GM12891 (cell line): ENCODE data around the gene C10orf90.

Source experiments
- DNase-seq: peaks from one replicate; pipeline ENCODE4 v3.0.0; 2011; ENCODE audit warnings: low spot score; ENCODE audit not compliant: insufficient read length
- FAIRE-seq: peaks from 2 replicates; lab custom pipeline; 2011; peaks lifted over from hg19 to GRCh38; lab: Jason Lieb, UNC
- PAX5 ChIP-seq: IDR thresholded peaks from 2 replicates; pipeline ENCODE4 v1.6.1; 2011; ENCODE audit warnings: low read length, moderate library complexity, mild to moderate bottlenecking; ENCODE audit not compliant: insufficient read depth, severe bottlenecking
- POLR2A ChIP-seq: IDR thresholded peaks from 2 replicates; pipeline ENCODE4 v1.6.1; 2011; ENCODE audit warnings: low read depth, low read length, control low read depth
- POLR2AphosphoS5 ChIP-seq: IDR thresholded peaks from 2 replicates; pipeline ENCODE4 v1.6.1; 2011; ENCODE audit warnings: low read depth, low read length, control low read depth
- POU2F2 ChIP-seq: IDR thresholded peaks from 2 replicates; pipeline ENCODE4 v1.6.1; 2011; ENCODE audit warnings: low read depth, mild to moderate bottlenecking, control low read depth, low read length, moderate library complexity
- SPI1 ChIP-seq: IDR thresholded peaks from 2 replicates; pipeline ENCODE4 v1.6.1; 2011; ENCODE audit warnings: low read depth, low read length, control low read depth
- TAF1 ChIP-seq: IDR thresholded peaks from 2 replicates; pipeline ENCODE4 v1.6.1; 2011; ENCODE audit warnings: low read depth, low read length, control low read depth

Gene C10orf90

DNA sequence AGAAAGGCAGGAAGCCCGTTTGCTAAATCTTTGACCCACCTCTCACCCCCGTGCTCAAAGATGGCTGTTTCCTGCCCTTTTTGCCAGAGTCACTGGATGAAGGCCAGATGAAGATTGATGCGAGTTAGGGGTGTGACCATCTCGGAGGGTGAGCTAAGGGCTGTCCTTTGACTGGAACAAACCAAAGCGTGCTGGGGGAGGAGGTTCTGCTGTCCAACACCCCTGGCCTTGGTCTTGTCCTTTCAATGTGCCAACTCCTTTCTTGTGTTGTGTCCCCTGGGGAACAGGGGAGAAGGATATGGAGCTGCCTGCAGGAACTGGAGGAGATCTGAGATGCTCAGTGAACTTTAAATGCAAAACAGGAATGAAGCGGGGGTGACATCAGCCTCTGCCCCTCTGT lies 191.9 kb downstream of the C10orf90 start:
- DNase-seq (no peak), FAIRE-seq (no peak)
- TF ChIP-seq SPI1 (no peak), TAF1 (no peak), POU2F2 (no peak), POLR2A (no peak), POLR2AphosphoS5 (no peak), PAX5 (no peak)

DNA sequence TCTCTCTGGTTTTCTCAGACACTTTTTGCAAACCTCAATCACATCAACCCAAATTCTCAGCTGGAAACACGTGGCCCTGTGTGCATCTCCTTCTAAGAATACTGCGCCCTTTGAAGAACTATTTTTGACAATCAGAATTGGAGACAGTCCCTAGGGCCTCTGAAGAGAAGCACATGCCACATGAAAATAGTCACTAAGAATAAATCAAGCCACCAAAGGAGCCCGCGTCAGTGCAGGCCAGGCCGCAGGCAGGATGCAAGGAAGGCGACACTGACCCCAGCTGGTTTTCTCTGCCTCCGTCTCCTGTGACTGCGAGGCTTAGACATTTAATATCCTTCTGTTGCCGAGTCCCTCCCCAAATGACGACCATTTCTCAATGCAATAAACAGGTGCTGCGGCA lies 194.2 kb downstream of the C10orf90 start:
- FAIRE-seq (no peak), DNase-seq (no peak)
- TF ChIP-seq POU2F2, result no peak
- TF ChIP-seq POLR2A, result no peak
- no peak for TF ChIP-seq PAX5
- no peak for TF ChIP-seq POLR2AphosphoS5
- no peak for TF ChIP-seq SPI1
- TF ChIP-seq TAF1, result no peak

DNA sequence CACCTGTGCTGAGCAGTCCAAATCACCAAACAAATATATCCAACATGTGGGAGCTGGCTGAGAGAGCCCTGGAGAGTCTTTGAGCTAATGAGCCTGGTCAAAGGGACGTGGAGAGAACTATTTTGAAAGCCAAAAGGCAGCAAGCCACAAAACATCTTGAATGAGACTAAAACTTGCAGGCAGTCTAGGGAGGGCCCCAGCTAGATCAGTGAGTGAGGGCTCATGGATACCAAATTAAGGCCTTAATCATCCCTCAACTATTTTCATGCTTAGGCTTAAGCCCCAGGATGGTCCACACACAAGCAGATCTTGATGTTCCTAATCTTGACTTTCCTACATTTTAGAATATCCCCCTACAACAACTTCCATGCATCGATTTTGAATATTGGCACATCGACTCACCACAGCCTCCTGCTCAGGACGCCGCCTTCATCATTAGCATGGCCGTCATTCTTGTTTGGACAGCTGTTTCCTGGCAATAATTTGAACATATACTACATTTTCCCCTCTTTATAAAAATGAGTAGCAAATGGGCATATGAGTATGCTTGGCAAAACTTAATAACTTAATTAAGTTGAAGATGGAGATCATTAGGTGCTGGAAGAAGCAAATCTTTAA lies 195.3 kb downstream of the C10orf90 start:
- no peak for DNase-seq
- FAIRE-seq, result no peak
- no peak for TF ChIP-seq POU2F2
- no peak for TF ChIP-seq PAX5

DNA sequence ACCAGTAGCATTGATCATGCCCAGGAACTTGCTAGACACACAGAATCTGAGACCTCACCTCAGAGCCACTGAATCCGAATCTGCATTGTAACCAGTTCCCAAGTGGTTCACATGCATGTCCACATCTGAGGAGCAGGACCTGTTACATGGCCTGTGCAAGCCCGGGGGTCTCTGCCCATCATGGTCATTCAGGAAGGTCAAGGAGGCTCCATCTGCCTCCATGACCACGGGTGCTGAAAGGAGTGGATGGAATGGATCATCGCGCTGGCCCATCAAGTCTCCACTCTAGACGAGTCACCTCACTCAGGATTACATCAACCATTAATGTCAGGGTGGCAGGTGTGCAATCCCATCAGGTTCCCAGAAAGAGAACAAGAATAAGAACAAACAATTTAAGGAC lies 196.5 kb downstream of the C10orf90 start:
- FAIRE-seq, result no peak
- TF ChIP-seq POLR2A (no peak), SPI1 (no peak), POU2F2 (no peak), PAX5 (no peak), TAF1 (no peak), POLR2AphosphoS5 (no peak)
- no peak for DNase-seq

DNA sequence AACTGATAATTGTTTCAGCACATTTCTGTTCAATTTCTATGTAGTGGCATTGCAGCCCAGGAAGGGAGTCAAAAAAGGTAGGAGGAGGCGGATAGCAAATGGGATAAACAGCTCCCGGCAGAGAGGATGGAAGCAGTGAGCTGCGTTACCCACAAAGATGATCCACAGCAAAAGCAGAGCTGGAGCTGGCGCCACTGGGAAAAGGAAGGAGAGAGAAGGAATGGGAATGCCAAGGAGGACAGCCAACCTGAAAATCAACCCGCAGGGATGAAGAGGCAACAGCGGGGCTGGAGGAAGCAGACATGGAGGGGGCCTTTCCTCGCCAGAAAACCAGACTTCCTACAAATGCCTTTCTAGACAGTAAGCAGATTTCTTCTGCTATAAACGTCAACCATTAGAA lies 199.5 kb downstream of the C10orf90 start:
- FAIRE-seq (no peak), DNase-seq (no peak)
- TF ChIP-seq POLR2AphosphoS5 (no peak), TAF1 (no peak), POU2F2 (no peak), SPI1 (no peak), PAX5 (no peak), POLR2A (no peak)

DNA sequence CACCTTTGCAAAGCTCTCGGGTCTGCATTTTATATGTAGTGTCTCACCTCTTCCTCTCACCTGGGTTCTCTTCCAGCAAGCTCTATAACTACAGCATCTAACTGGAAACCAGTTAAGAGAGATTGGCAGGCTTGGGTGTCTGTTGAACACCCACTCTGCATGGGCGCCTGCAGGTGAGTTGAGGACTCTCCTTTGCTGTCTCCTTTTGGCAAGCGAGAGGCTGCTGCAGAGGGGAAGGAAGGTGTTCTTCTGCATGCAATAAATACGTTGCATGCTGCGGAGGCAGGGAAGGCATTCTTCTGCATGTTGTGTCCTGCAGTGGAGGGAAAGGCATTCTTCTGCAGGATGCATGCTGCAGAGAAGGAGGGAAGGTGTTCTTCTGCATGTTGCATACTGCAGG lies 200.8 kb downstream of the C10orf90 start:
- FAIRE-seq (no peak), DNase-seq (no peak)
- no peak for TF ChIP-seq TAF1
- TF ChIP-seq PAX5, result no peak
- no peak for TF ChIP-seq POLR2A
- TF ChIP-seq SPI1, result no peak
- TF ChIP-seq POLR2AphosphoS5, result no peak
- no peak for TF ChIP-seq POU2F2

DNA sequence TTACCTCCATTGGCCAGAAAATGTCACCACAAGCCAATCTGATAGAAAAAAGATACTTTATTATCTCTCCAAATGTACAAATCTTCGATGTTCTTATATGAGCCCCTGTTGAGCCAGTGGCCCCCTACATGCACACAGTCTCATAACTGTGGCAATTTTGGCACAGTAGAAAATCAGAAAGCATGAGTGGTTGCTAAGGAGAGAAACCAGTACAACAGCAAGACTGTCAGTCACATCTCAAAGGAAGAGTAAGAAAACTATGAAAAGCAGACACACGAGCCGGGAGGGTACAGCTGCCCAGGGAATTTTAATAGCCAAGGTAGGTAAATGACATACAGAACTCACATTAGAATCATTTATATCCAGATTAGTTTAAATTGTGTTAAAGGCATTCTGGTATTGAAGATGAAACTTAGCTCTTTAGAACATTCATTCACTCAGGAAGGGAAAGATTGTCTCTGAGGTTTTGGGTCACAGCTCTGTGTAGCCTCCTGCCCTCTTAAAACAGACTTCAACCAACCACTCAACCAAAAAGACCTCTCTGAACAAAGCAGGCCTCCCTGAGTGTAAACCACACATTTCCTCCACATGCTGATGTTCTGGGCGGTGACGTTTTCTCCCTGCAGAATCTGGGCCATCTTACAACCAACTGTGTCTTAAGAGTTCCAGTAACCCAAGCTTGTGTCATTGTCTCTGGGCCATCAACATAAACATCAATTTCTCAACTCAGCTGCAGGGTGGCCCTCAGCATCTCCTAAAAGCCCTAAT lies 201.4 kb downstream of the C10orf90 start:
- DNase-seq (no peak), FAIRE-seq (no peak)
- TF ChIP-seq POLR2AphosphoS5, result no peak
- no peak for TF ChIP-seq PAX5
- TF ChIP-seq TAF1, result no peak
- TF ChIP-seq SPI1, result no peak
- no peak for TF ChIP-seq POU2F2
- TF ChIP-seq POLR2A, result no peak

DNA sequence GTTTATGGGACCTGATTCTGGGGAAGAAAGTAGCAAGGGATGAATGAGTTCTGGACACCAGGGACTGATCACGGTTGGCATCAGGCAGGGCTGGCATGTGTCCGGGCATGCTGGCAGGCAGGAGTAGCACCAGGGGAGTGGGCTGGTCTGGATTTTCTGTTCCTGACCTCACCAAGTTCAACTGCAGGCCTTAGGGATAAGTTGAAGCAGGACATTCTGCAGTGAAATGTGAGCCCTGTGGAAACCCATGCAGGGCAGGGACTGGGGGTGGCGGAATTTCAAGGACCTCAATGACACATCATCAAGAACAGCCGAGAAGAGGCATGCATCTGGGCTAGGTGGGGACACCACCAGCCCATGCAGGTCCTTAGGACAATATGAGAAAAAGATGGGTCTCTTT lies 202.0 kb downstream of the C10orf90 start:
- FAIRE-seq (no peak), DNase-seq (no peak)
- TF ChIP-seq SPI1, result no peak
- no peak for TF ChIP-seq POU2F2
- no peak for TF ChIP-seq PAX5
- TF ChIP-seq POLR2AphosphoS5, result no peak
- no peak for TF ChIP-seq TAF1
- TF ChIP-seq POLR2A, result no peak

DNA sequence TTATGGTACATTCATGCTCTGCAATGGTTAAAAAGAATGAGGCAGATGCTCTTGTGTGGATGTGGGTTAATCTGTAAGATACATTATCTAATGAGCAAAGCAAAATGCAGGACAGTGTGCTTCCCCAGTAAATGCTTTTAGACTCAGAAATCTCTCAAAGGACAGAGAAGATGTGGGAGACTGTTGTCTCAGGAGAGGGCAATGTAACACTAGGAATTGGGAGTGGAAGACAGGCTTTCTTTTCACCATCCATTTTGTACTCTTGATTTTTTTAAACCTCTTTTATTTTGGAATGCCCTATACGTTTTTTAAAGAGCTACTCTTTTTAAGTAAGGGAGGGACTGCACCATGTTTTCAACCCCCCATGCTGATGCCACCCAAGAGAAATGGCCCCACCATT lies 204.7 kb downstream of the C10orf90 start:
- DNase-seq, result no peak
- TF ChIP-seq PAX5, result no peak
- no peak for FAIRE-seq

DNA sequence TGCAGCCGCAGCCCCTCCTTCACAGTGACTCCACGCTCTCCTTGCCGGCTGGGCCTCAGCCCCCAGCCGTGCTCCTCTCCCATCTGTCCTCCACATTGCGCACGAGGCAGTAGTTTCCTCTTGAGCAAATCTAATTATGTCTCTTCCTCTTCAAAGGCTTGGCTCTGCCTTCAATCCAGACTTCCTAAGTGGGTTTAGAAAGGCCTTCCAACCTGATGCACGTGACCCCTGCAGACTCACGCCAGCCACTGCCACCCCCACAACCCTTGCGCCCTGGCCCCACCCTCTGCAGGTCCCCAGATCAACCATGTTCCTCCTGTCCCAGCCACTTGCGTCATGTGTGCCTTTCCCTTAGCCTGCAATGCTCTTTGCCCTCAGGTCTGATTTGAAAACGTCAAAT lies 207.2 kb downstream of the C10orf90 start:
- FAIRE-seq, result no peak
- no peak for DNase-seq
- no peak for TF ChIP-seq PAX5
- no peak for TF ChIP-seq TAF1
- no peak for TF ChIP-seq SPI1
- TF ChIP-seq POLR2A, result no peak
- TF ChIP-seq POU2F2, result no peak
- TF ChIP-seq POLR2AphosphoS5, result no peak
